ENCODE data around the gene ZCCHC13. TPM values are rescaled to one million over a fixed set of nuclear protein-coding genes. Genes with fewer than 3 reads are reported as not detected.
"Not testable (repeated sequence)": the region's sequence is repeated elsewhere in the genome, so short reads cannot be mapped to it uniquely, and the experiment has no call there.

ZCCHC13 gene
- total RNA-seq (not detected in 2 replicates), polyA plus RNA-seq (not detected in 2 replicates), polyA minus RNA-seq (ENCODE audit: low replicate concordance) (not detected in 2 replicates)
- polyA plus RNA-seq (2012): not detected in 2 replicates

- H3K4me2 ChIP-seq (ENCODE audit: extremely low read depth, insufficient read depth, low read length): no peak within 1 kb of the TSS
- H3K4me3 ChIP-seq (replicated peaks in 1 of 4; ENCODE audit: control extremely low read depth in 1 of 4, insufficient read depth in 1 of 4, low read depth in 3 of 4, low read length in 4 of 4): no peak within 1 kb of the TSS
- no peaks in the 10 kb centered on the region for H3K36me3 ChIP-seq (ENCODE audit: control insufficient read depth, insufficient read depth, low read length)
- H4K20me1 ChIP-seq (ENCODE audit: control insufficient read depth, extremely low read depth, insufficient read depth, low read length): no peaks in the 10 kb centered on the region
- H3K79me2 ChIP-seq (ENCODE audit: control insufficient read depth, insufficient read depth, low read length): no peaks in the 10 kb centered on the region
- TF ChIP-seq, protein P1, sequence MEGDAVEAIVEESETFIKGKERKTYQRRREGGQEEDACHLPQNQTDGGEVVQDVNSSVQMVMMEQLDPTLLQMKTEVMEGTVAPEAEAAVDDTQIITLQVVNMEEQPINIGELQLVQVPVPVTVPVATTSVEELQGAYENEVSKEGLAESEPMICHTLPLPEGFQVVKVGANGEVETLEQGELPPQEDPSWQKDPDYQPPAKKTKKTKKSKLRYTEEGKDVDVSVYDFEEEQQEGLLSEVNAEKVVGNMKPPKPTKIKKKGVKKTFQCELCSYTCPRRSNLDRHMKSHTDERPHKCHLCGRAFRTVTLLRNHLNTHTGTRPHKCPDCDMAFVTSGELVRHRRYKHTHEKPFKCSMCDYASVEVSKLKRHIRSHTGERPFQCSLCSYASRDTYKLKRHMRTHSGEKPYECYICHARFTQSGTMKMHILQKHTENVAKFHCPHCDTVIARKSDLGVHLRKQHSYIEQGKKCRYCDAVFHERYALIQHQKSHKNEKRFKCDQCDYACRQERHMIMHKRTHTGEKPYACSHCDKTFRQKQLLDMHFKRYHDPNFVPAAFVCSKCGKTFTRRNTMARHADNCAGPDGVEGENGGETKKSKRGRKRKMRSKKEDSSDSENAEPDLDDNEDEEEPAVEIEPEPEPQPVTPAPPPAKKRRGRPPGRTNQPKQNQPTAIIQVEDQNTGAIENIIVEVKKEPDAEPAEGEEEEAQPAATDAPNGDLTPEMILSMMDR (conservative IDR thresholded peaks at IDR 0.05 in 1 of 2, IDR thresholded peaks at IDR 0.05 in 1 of 2; ENCODE audit: low read depth in 1 of 2, low read length in 2 of 2): no peak
- no peak for TF ChIP-seq EZH2 (IDR thresholded peaks at IDR 0.05; ENCODE audit: low read length, missing control alignments)
- H3K27me3 ChIP-seq (ENCODE audit: control insufficient read depth, insufficient read depth, low read length): no peaks in the 10 kb centered on the region
- no peak within 1 kb of the TSS for H2AFZ ChIP-seq (ENCODE audit: low read length)
- H3K9ac ChIP-seq (ENCODE audit: insufficient read depth, low read length): no peak within 1 kb of the TSS
- no peaks in the 10 kb centered on the region for H3K4me1 ChIP-seq (ENCODE audit: control insufficient read depth, extremely low read depth, insufficient read depth, low read length)
- H3K9me3 ChIP-seq (ENCODE audit: control insufficient read depth, insufficient read depth, low read depth, low read length): no peaks in the 10 kb centered on the region
- no peak for DNase-seq (ENCODE audit: low read depth in 2 of 2)
- no peak within 1 kb of the TSS for H3K27ac ChIP-seq (ENCODE audit: insufficient read depth, low read length)
These were observed at the start of gene ZCCHC13 for GRCh38 chrX:74304016-74304415. ZCCHC13 (plus strand) TSS chrX:74304180; CDS start chrX:74304267, 87 bp downstream.

GRCh38 chrX:74258111-74258510 is 45.9 kb upstream of the ZCCHC13 start:
- not testable (repeated sequence) for H3K4me1 ChIP-seq (ENCODE audit: control insufficient read depth, extremely low read depth, insufficient read depth, low read length); H3K4me3 ChIP-seq (replicated peaks in 1 of 4; ENCODE audit: control extremely low read depth in 1 of 4, insufficient read depth in 1 of 4, low read depth in 3 of 4, low read length in 4 of 4); H3K4me2 ChIP-seq (ENCODE audit: extremely low read depth, insufficient read depth, low read length); H3K9ac ChIP-seq (ENCODE audit: insufficient read depth, low read length); H2AFZ ChIP-seq (ENCODE audit: low read length); DNase-seq (ENCODE audit: low read depth in 2 of 2); H3K27ac ChIP-seq (ENCODE audit: insufficient read depth, low read length); H3K36me3 ChIP-seq (ENCODE audit: control insufficient read depth, insufficient read depth, low read length); H3K27me3 ChIP-seq (ENCODE audit: control insufficient read depth, insufficient read depth, low read length); H3K79me2 ChIP-seq (ENCODE audit: control insufficient read depth, insufficient read depth, low read length); H4K20me1 ChIP-seq (ENCODE audit: control insufficient read depth, extremely low read depth, insufficient read depth, low read length); H3K9me3 ChIP-seq (ENCODE audit: control insufficient read depth, insufficient read depth, low read depth, low read length)

DNA sequence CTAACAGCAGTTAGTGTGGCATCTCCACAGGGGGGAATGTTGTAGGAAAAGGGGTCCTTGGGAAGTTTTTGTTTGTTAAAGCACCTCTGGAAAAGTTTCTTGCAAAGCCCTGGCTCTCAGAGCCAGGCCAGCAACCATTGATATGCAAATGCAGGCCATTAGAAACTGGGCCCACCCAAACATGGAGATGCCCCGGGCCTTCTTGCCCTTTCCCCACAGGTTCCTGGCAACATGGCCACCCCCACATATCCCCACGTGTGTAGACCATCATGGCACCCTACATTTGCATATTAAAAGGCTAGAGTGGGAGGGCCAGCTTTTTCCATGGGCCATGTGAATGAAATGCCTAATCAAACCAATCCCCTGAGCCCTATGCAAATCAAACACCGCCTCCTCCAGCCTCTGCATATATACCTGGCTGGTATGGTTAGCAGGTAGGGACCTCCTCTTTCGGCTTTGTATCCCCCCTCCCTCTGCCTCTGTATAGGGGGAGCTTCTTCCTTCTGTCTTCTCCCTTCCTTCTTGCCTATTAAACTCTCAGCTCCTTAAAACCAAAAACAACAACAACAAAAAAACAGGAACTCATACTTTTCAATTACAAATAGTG is 44.0 kb upstream of the ZCCHC13 start:
- no peaks in the 10 kb centered on the region for H4K20me1 ChIP-seq (ENCODE audit: control insufficient read depth, extremely low read depth, insufficient read depth, low read length)
- H3K27ac ChIP-seq (ENCODE audit: insufficient read depth, low read length): no peak overlapping the region
- H3K9me3 ChIP-seq (ENCODE audit: control insufficient read depth, insufficient read depth, low read depth, low read length): no peaks in the 10 kb centered on the region
- no peak overlapping the region for H3K9ac ChIP-seq (ENCODE audit: insufficient read depth, low read length)
- H3K27me3 ChIP-seq (ENCODE audit: control insufficient read depth, insufficient read depth, low read length): no peaks in the 10 kb centered on the region
- H3K4me2 ChIP-seq (ENCODE audit: extremely low read depth, insufficient read depth, low read length): no peak overlapping the region
- no peak for DNase-seq (ENCODE audit: low read depth in 2 of 2)
- no peaks in the 10 kb centered on the region for H3K4me1 ChIP-seq (ENCODE audit: control insufficient read depth, extremely low read depth, insufficient read depth, low read length)
- no peak overlapping the region for H2AFZ ChIP-seq (ENCODE audit: low read length)
- H3K4me3 ChIP-seq (replicated peaks in 1 of 4; ENCODE audit: control extremely low read depth in 1 of 4, insufficient read depth in 1 of 4, low read depth in 3 of 4, low read length in 4 of 4): no peak overlapping the region
- no peaks in the 10 kb centered on the region for H3K36me3 ChIP-seq (ENCODE audit: control insufficient read depth, insufficient read depth, low read length)
- H3K79me2 ChIP-seq (ENCODE audit: control insufficient read depth, insufficient read depth, low read length): no peaks in the 10 kb centered on the region
- TF ChIP-seq EZH2 (IDR thresholded peaks at IDR 0.05; ENCODE audit: low read length, missing control alignments): no peak
- TF ChIP-seq, protein P1 (conservative IDR thresholded peaks at IDR 0.05 in 1 of 2, IDR thresholded peaks at IDR 0.05 in 1 of 2; ENCODE audit: low read depth in 1 of 2, low read length in 2 of 2): no peak
